ENCODE measurements around the gene GABRR2. TPM values are rescaled to one million over a fixed set of nuclear protein-coding genes. Genes with fewer than 3 reads are reported as not detected.

The GABRR2 gene
- total RNA-seq, 1 donor: 0.09 TPM

GRCh38 chr6:89302936-89303335 lies 12.2 kb downstream of the GABRR2 start:
- TF ChIP-seq, protein P1, sequence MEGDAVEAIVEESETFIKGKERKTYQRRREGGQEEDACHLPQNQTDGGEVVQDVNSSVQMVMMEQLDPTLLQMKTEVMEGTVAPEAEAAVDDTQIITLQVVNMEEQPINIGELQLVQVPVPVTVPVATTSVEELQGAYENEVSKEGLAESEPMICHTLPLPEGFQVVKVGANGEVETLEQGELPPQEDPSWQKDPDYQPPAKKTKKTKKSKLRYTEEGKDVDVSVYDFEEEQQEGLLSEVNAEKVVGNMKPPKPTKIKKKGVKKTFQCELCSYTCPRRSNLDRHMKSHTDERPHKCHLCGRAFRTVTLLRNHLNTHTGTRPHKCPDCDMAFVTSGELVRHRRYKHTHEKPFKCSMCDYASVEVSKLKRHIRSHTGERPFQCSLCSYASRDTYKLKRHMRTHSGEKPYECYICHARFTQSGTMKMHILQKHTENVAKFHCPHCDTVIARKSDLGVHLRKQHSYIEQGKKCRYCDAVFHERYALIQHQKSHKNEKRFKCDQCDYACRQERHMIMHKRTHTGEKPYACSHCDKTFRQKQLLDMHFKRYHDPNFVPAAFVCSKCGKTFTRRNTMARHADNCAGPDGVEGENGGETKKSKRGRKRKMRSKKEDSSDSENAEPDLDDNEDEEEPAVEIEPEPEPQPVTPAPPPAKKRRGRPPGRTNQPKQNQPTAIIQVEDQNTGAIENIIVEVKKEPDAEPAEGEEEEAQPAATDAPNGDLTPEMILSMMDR (IDR thresholded peaks at IDR 0.05; ENCODE audit: insufficient read depth, low read length): no peak
- no peak overlapping the region for H3K4me3 ChIP-seq (ENCODE audit: low read depth, low read length)
- DNase-seq (ENCODE audit: low read depth): no peak

- no peak for DNase-seq (ENCODE audit: low read depth)
- TF ChIP-seq, protein P1 (IDR thresholded peaks at IDR 0.05; ENCODE audit: insufficient read depth, low read length): no peak
- no peak overlapping the region for H3K4me3 ChIP-seq (ENCODE audit: low read depth, low read length)
Observed at GRCh38 chr6:89302195-89302770, 12.8 kb downstream of the GABRR2 start.

GRCh38 chr6:89301586-89302194 lies 13.4 kb downstream of the GABRR2 start:
- TF ChIP-seq, protein P1 (IDR thresholded peaks at IDR 0.05; ENCODE audit: insufficient read depth, low read length): no peak

DNA sequence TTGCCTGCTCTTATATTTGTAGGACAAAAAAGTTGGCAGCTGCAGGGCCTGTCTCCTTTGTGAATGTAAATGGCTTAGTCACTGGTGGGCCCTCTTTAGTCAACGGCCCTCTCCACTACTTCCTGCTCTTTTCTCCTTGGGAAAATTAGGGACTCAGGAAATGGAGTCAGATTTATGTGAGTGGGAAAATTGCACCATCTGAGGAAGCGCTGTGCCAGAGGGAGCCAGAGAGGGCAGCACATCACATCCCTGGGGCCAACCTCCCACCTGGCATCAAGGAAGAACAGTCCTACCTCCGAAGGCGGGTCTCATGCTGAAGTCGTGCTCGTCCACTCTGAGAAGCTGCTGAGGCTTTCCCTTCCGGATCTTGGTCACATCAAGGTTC lies 15.6 kb downstream of the GABRR2 start:
- H3K4me3 ChIP-seq (ENCODE audit: low read depth, low read length): no peak overlapping the region
- TF ChIP-seq, protein P1 (IDR thresholded peaks at IDR 0.05; ENCODE audit: insufficient read depth, low read length): peak; percentile 17
- no peak for DNase-seq (ENCODE audit: low read depth)

More at GRCh38 chr6:89301586-89302194, 13.4 kb downstream of the GABRR2 start:
- DNase-seq (ENCODE audit: low read depth): no peak
- no peak overlapping the region for H3K4me3 ChIP-seq (ENCODE audit: low read depth, low read length)

DNA sequence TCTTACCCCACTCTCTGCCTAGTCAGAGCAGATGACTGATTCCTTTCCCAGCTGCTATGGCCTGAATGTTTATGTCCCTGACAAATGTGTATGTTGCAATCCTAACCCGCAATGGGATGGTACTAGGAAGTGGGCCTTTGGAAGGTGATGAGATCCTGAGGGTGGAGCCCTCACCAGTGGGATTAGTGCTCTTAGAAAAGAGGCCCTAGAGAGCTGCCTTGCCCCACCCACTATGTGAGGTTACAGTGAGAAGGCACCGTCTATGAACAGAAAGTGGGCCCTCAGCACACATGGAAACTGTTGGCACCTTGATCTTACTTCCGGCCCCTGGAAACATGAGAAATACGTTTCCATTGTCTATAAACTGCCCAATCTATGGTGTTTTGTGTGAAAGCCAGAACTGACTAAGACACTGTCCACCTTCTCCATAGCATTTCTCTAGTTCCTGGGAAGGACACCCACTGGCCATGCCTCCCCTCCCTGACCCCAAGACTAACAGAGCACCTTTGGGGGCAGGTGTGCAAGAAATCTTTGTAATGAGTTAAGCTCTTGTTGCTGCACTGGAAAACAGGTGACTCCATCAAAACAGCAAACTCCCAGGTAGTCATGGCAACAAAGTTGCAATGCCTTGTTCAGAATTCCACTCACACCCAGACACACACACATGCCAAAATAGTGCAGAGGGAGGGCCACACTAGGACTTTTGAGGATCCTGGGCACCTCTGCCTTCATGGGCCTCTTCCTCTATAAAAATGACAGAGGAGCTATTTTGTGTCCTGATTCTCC lies 16.2 kb downstream of the GABRR2 start:
- no peak overlapping the region for H3K4me3 ChIP-seq (ENCODE audit: low read depth, low read length)
- peak; percentile 15 for DNase-seq (ENCODE audit: low read depth)
- TF ChIP-seq, protein P1 (IDR thresholded peaks at IDR 0.05; ENCODE audit: insufficient read depth, low read length): no peak

GRCh38 chr6:89297695-89298351 lies 17.3 kb downstream of the GABRR2 start:
- TF ChIP-seq, protein P1 (IDR thresholded peaks at IDR 0.05; ENCODE audit: insufficient read depth, low read length): no peak
- DNase-seq (ENCODE audit: low read depth): peak; percentile 95

More at GRCh38 chr6:89297695-89298351, 17.3 kb downstream of the GABRR2 start:
- H3K4me3 ChIP-seq (ENCODE audit: low read depth, low read length): no peak overlapping the region

All from fibroblast of the aortic adventitia (primary cell).